Kidney epithelial cell (primary cell): Measurements from ENCODE around the gene SBF1. TPM values are rescaled to one million over a fixed set of nuclear protein-coding genes. Genes with fewer than 3 reads are reported as not detected.

Experiments used
- DNase-seq: peaks from one replicate; pipeline ENCODE4 v3.0.0-alpha.2; 2010; ENCODE audit warnings: low read depth
- H3K27me3 ChIP-seq: 2 replicates; pipeline ENCODE4 v1.6.0; 2011; ENCODE audit warnings: low read length; ENCODE audit not compliant: control insufficient read depth, insufficient read depth
- H3K36me3 ChIP-seq: 2 replicates; pipeline ENCODE4 v1.5.1; 2011; ENCODE audit warnings: low read length; ENCODE audit not compliant: control insufficient read depth, insufficient read depth
- H3K4me3 ChIP-seq: 2 replicates; pipeline ENCODE4 v1.5.1; 2011; ENCODE audit warnings: low read depth, mild to moderate bottlenecking, control low read depth, low read length
- CTCF ChIP-seq: IDR thresholded peaks from 2 replicates; pipeline ENCODE4 v1.5.1; 2011; ENCODE audit warnings: mild to moderate bottlenecking, moderate library complexity, low read length, control low read depth, inconsistent platforms; ENCODE audit not compliant: insufficient read depth, poor library complexity, severe bottlenecking
- total RNA-seq: library from RNA; depleted of rRNA; stranded (reverse); fragments of >200 nt; gene quantifications from 2 replicates; pipeline ENCODE4 v1.2.3, GENCODE V29; 2015

Gene SBF1
- total RNA-seq, 1 donor from 2014 or later = 96.6 TPM

DNA sequence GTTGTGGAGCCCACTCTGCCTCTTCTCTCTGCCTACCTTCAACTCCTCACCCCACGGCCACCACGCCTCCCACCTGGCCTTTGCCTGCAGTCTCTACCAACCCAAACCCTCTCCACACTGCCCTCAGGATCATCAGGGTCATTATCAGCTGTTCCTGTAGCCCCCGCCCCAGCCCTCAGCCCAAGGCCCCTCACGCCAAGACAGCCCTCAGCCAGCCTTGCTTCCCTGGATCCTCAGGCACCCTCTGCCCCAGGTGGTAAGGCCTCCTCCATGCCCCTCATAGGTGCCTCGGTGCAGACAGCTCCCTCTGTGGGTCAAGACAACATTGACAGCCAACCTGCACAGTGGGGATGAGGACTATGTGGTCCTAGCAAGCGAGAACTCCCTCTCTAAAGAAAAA lies 1.7 kb downstream of the SBF1 start:
- Histone ChIP-seq H3K36me3 (no peaks in the 10 kb centered on the region), H3K27me3 (no peaks in the 10 kb centered on the region), H3K4me3 (no peak overlapping the region)
- no peak for DNase-seq
- TF ChIP-seq CTCF = peak; percentile 47

GRCh38 chr22:50471962-50472361 lies 2.9 kb downstream of the SBF1 start:
- H3K27me3 ChIP-seq = no peaks in the 10 kb centered on the region
- H3K4me3 ChIP-seq = no peak overlapping the region
- no peak for TF ChIP-seq CTCF
- H3K36me3 ChIP-seq = no peaks in the 10 kb centered on the region
- no peak for DNase-seq

DNA sequence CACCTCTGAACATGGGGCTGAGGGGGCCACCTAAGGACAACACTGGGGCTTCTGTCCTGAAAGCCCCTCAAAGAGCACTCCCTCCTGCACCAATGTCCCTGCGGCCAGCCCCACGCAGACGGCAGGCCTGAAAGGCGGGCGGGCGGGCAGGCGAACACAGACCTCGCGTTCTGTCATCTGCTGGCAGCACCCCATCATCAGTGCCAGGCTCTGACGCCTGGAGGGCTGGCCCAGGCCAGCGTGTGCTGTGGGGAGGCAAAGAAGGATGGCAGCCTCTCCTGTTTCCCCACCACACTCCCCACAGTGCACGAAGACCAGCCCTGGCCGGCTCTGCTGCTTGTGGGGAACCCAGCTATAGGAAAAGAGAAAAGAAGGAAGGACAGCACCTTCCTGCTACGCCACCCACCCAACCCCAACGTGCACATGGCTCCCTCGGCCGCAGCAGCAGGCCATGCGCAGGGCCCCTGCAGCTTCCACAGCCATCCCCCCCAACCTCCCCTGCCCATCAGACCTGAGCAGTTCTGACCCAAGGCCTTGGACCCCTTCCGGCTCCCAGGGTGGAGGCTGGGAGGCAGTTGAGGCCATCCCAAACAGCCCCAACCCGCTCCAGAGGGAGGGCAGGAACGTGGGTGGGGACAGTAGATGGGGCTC lies 3.5 kb downstream of the SBF1 start:
- no peaks in the 10 kb centered on the region for H3K36me3 ChIP-seq

GRCh38 chr22:50470491-50470890 lies 4.3 kb downstream of the SBF1 start:
- no peak for TF ChIP-seq CTCF
- Histone ChIP-seq H3K36me3 (no peaks in the 10 kb centered on the region), H3K4me3 (no peak overlapping the region), H3K27me3 (no peaks in the 10 kb centered on the region)
- no peak for DNase-seq

More for the DNA sequence above, 3.5 kb downstream of the SBF1 start:
- TF ChIP-seq CTCF = no peak
- H3K4me3 ChIP-seq = no peak overlapping the region
- no peak for DNase-seq
- H3K27me3 ChIP-seq = no peaks in the 10 kb centered on the region

DNA sequence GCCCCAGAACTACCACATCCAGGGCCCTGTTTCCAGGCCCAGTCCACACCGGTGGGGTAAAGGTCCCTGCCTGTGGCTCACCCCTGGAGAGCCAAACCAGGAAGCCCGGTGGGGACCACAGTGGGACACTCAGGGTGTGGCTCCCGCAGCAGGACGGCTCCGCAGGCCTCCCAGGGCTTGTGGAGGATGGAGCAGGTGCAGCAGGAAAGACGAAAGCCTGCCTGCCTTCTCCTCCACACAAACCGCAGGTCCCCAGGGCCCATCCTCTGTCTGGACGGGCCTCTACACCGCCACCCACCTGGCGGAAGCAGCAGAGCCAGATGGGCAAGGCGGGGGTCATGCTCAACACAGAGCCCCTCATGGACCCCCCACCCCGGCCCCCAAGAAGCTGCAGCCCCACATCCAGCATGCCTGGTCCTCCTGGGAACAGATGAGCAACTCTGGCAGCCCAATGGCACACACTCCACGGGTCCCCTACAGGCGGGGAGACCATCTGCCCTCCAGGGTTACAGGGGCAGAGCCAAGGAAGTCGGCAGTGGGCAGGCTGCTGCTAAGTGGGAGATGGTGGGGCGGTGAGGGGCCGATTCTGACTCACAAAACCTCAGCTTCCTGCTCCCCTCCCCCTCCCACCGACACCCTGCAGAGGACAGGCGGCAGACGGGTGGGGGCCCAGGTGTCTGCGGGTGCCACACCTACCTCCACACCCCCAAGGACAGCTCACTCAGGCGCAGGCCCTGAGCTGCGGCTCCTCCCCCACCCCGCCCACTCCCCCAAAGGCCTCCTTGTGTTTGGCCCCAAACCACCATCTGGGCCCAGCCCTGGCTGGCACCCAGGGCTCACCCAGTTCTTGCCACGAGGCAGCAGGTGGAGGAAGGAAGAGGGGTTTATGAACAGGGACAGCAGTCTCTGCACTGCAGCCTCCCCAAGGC lies 5.2 kb downstream of the SBF1 start:
- no peaks in the 10 kb centered on the region for H3K27me3 ChIP-seq
- DNase-seq = peak; percentile 37
- H3K36me3 ChIP-seq = no peaks in the 10 kb centered on the region
- no peak overlapping the region for H3K4me3 ChIP-seq
- TF ChIP-seq CTCF = no peak
